NCI-H748 treated with DMSO at 0.1 percent for 48 hours (cell line): Measurements from ENCODE around the gene PPP2R2B.
"Not testable (repeated sequence)": the region's sequence is repeated elsewhere in the genome, so short reads cannot be mapped to it uniquely, and the experiment has no call there.

ENCODE experiments used
- DNase-seq: peaks from one replicate; lab custom pipeline; 2025; lab: John Stamatoyannopoulos, UW

PPP2R2B gene

GRCh38 chr5:146646441-146646840 is 232.1 kb downstream of the PPP2R2B start:
- no peak for DNase-seq

GRCh38 chr5:146645342-146645741 is 233.2 kb downstream of the PPP2R2B start:
- no peak for DNase-seq

GRCh38 chr5:146644831-146645230 is 233.7 kb downstream of the PPP2R2B start:
- no peak for DNase-seq

- DNase-seq: no peak
Observed at GRCh38 chr5:146643776-146644175, 234.8 kb downstream of the PPP2R2B start.

- no peak for DNase-seq
Observed at GRCh38 chr5:146642410-146642809, 236.1 kb downstream of the PPP2R2B start.

- DNase-seq: no peak
Observed at GRCh38 chr5:146641941-146642340, 236.6 kb downstream of the PPP2R2B start.

- no peak for DNase-seq
Observed at GRCh38 chr5:146640285-146640896, 238.2 kb downstream of the PPP2R2B start.

- no peak for DNase-seq
Observed at GRCh38 chr5:146635443-146635842, 243.1 kb downstream of the PPP2R2B start.

- DNase-seq: peak; percentile 59
Observed at GRCh38 chr5:146633323-146633764, 245.2 kb downstream of the PPP2R2B start.

- DNase-seq: no peak
Observed at GRCh38 chr5:146632620-146633322, 245.8 kb downstream of the PPP2R2B start.

GRCh38 chr5:146630472-146630871 is 248.1 kb downstream of the PPP2R2B start:
- no peak for DNase-seq

GRCh38 chr5:146628950-146629349 is 249.6 kb downstream of the PPP2R2B start:
- no peak for DNase-seq

- no peak for DNase-seq
Observed at GRCh38 chr5:146626936-146627335, 251.6 kb downstream of the PPP2R2B start.

GRCh38 chr5:146624179-146624578 is 254.4 kb downstream of the PPP2R2B start:
- DNase-seq: no peak

GRCh38 chr5:146623666-146624065 is 254.9 kb downstream of the PPP2R2B start:
- DNase-seq: no peak

GRCh38 chr5:146623009-146623408 is 255.5 kb downstream of the PPP2R2B start:
- no peak for DNase-seq

- DNase-seq: no peak
Observed at GRCh38 chr5:146622391-146622790, 256.2 kb downstream of the PPP2R2B start.

- peak; percentile 94 for DNase-seq
Observed at GRCh38 chr5:146620669-146621051, 257.9 kb downstream of the PPP2R2B start.

GRCh38 chr5:146620031-146620668 is 258.4 kb downstream of the PPP2R2B start:
- peak; percentile 55 for DNase-seq

GRCh38 chr5:146618434-146618833 is 260.1 kb downstream of the PPP2R2B start:
- no peak for DNase-seq

GRCh38 chr5:146609731-146610130 is 268.8 kb downstream of the PPP2R2B start:
- DNase-seq: not testable (repeated sequence)

- DNase-seq: no peak
Observed at GRCh38 chr5:146607659-146608332, 270.8 kb downstream of the PPP2R2B start.

- no peak for DNase-seq
Observed at GRCh38 chr5:146606893-146607292, 271.7 kb downstream of the PPP2R2B start.
